PC-3 (cell line): ENCODE measurements around the gene TPT1. TPM values are rescaled to one million over a fixed set of nuclear protein-coding genes. Genes with fewer than 3 reads are reported as not detected.

Source experiments
- ATAC-seq: fragments of 200-7000 bp; cut with Tn5 transposase; 2 replicates; pipeline ENCODE4 v1.9.1; 2020; ENCODE audit warnings: mild to moderate bottlenecking, moderate library complexity
- BruUV-seq: library from RNA; stranded (reverse); fragments of 400-500 nt; replicated peaks from 2 replicates; lab custom pipeline; 2021; lab: Mats Ljungman, UMichigan
- CTCF ChIA-PET: fragments of 300-600 bp; sonication (Branson Sonifier 250); formaldehyde crosslinking; loops from one replicate; lab custom pipeline; 2022; ENCODE audit warnings: antibody characterized with exemption; lab: Charles Lee
- POLR2A ChIA-PET: fragments of 300-600 bp; sonication (Branson Sonifier 250); formaldehyde crosslinking; loops from one replicate; lab custom pipeline; 2022; ENCODE audit warnings: antibody characterized with exemption; ENCODE audit not compliant: unreplicated experiment; lab: Charles Lee
- DNase-seq: peaks from one replicate; pipeline ENCODE4 v3.0.0-alpha.2; 2015
- H2AFZ ChIP-seq: fragments of 300-600 bp; sonication (generic); 2 replicates; pipeline ENCODE4 v1.6.0; 2016; ENCODE audit warnings: antibody characterized with exemption, low read length
- H3F3A ChIP-seq: fragments of 300-600 bp; sonication (generic); one replicate; pipeline ENCODE4 v1.6.0; 2017; ENCODE audit warnings: antibody characterized with exemption, low read length, control low read depth, mild to moderate bottlenecking; ENCODE audit not compliant: unreplicated experiment
- H3K27ac ChIP-seq: fragments of 300-600 bp; sonication (generic); 2 replicates; pipeline ENCODE4 v1.5.1; 2016; ENCODE audit warnings: mild to moderate bottlenecking, low read length
- H3K27me3 ChIP-seq: fragments of 300-600 bp; sonication (generic); 2 replicates; pipeline ENCODE4 v1.6.1; 2016; ENCODE audit warnings: low read length, mixed read lengths
- H3K36me3 ChIP-seq: fragments of 300-600 bp; sonication (generic); 2 replicates; pipeline ENCODE4 v1.6.1; 2016; ENCODE audit warnings: low read depth, mixed run types, low read length, mixed read lengths
- H3K4me1 ChIP-seq: fragments of 300-600 bp; sonication (generic); 2 replicates; pipeline ENCODE4 v1.5.1; 2016; ENCODE audit warnings: low read length; ENCODE audit not compliant: insufficient read depth
- H3K4me2 ChIP-seq: fragments of 300-600 bp; sonication (generic); 2 replicates; pipeline ENCODE4 v1.6.0; 2016; ENCODE audit warnings: low read length
- H3K4me3 ChIP-seq: fragments of 300-600 bp; sonication (generic); 2 replicates; pipeline ENCODE4 v1.5.1; 2016; ENCODE audit warnings: mild to moderate bottlenecking, low read length, mixed read lengths
- H3K79me2 ChIP-seq: fragments of 300-600 bp; sonication (generic); 2 replicates; pipeline ENCODE4 v1.6.1; 2017; ENCODE audit warnings: low read length, mixed read lengths
- H3K9ac ChIP-seq: fragments of 300-600 bp; sonication (generic); 2 replicates; pipeline ENCODE4 v1.6.0; 2016; ENCODE audit warnings: mild to moderate bottlenecking, low read length
- H3K9me2 ChIP-seq: fragments of 300-600 bp; sonication (generic); replicated peaks from 2 replicates; pipeline ENCODE4 v1.6.1; 2016; ENCODE audit warnings: mixed run types, low read length, mixed read lengths
- H3K9me3 ChIP-seq: fragments of 300-600 bp; sonication (generic); 2 replicates; pipeline ENCODE4 v1.6.1; 2016; ENCODE audit warnings: low read length, mixed read lengths
- H4K20me1 ChIP-seq: fragments of 300-600 bp; sonication (generic); 2 replicates; pipeline ENCODE4 v1.6.1; 2016; ENCODE audit warnings: low read length, mixed read lengths
- CTCF ChIP-seq: fragments of 300-600 bp; sonication (generic); conservative IDR thresholded peaks from 2 replicates; pipeline ENCODE4 v1.5.1; 2017; ENCODE audit warnings: antibody characterized with exemption, low read depth, mild to moderate bottlenecking, low read length
- EZH2 ChIP-seq: fragments of 300-600 bp; sonication (generic); IDR thresholded peaks from one replicate; pipeline ENCODE4 v1.6.1; 2017; ENCODE audit warnings: antibody characterized with exemption, mild to moderate bottlenecking, low read length; ENCODE audit not compliant: unreplicated experiment
- EZH2phosphoT487 ChIP-seq: fragments of 300-600 bp; sonication (generic); IDR thresholded peaks from 2 replicates; pipeline ENCODE4 v1.6.1; 2018; ENCODE audit warnings: mild to moderate bottlenecking, antibody characterized with exemption, low read length, borderline replicate concordance
- intact Hi-C: fragments of 100-400 bp; cut with micrococcal nuclease; formaldehyde crosslinking; loops from 2 replicates; pipeline ENCODE4 v1.9.0; 2023
- total RNA-seq: library from RNA; depleted of rRNA; stranded (reverse); fragments of >200 nt; gene quantifications from 2 replicates; pipeline ENCODE4 v1.2.3, GENCODE V29; 2014

Gene TPT1
- total RNA-seq, 1 experiment from 2014 or later = 982 TPM

GRCh38 chr13:45303866-45304265, 37.1 kb downstream of the TPT1 start:
- no peaks in the 10 kb centered on the region for H3K9me2 ChIP-seq
- H4K20me1 ChIP-seq = no peaks in the 10 kb centered on the region
- no peaks in the 10 kb centered on the region for H3K36me3 ChIP-seq
- H3K27ac ChIP-seq = no peak overlapping the region
- no peaks in the 10 kb centered on the region for H3F3A ChIP-seq
- ATAC-seq = no peak
- DNase-seq = no peak
- H3K4me2 ChIP-seq = no peak overlapping the region
- CTCF ChIA-PET = interaction anchor here (0.5 kb wide), 1 partner anchor 90 kb away, joined by 4 read pairs; no protein-coding TSS in a partner anchor
- no peak overlapping the region for H3K4me3 ChIP-seq
- H3K27me3 ChIP-seq = no peaks in the 10 kb centered on the region
- no peaks in the 10 kb centered on the region for H3K79me2 ChIP-seq
- no peaks in the 10 kb centered on the region for H3K9me3 ChIP-seq
- no peaks in the 10 kb centered on the region for H3K4me1 ChIP-seq
- no peak overlapping the region for H2AFZ ChIP-seq
- POLR2A ChIA-PET = no interaction called here
- TF ChIP-seq CTCF (no peak), EZH2phosphoT487 (no peak), EZH2 (no peak)
- no peak overlapping the region for H3K9ac ChIP-seq
- intact Hi-C loops = loop anchor here (10.0 kb wide), 1 partner anchor 829 kb away; no protein-coding TSS in a partner anchor
- BruUV-seq = no TSS peak

GRCh38 chr13:45303026-45303425, 38.0 kb downstream of the TPT1 start:
- Histone ChIP-seq H3K79me2 (no peaks in the 10 kb centered on the region), H3K4me3 (no peak overlapping the region), H3K36me3 (no peaks in the 10 kb centered on the region), H2AFZ (no peak overlapping the region), H3K9me3 (no peaks in the 10 kb centered on the region), H3K9ac (no peak overlapping the region), H3K27me3 (no peaks in the 10 kb centered on the region), H3K4me2 (no peak overlapping the region), H3K4me1 (no peaks in the 10 kb centered on the region), H3F3A (no peaks in the 10 kb centered on the region), H3K9me2 (no peaks in the 10 kb centered on the region), H4K20me1 (no peaks in the 10 kb centered on the region), H3K27ac (no peak overlapping the region)
- ATAC-seq (no peak), DNase-seq (no peak)
- no TSS peak for BruUV-seq
- CTCF ChIA-PET = no interaction called here
- POLR2A ChIA-PET = interaction anchor here (0.6 to 0.7 kb wide), 5 partner anchors 149 to 1071 kb away, joined by 4 to 42 read pairs (median 21); no protein-coding TSS in a partner anchor
- TF ChIP-seq CTCF (no peak), EZH2 (no peak), EZH2phosphoT487 (no peak)
- intact Hi-C loops = loop anchor here (10.0 kb wide), 1 partner anchor 828 kb away; no protein-coding TSS in a partner anchor

GRCh38 chr13:45302507-45302906, 38.5 kb downstream of the TPT1 start:
- Histone ChIP-seq H3F3A (no peaks in the 10 kb centered on the region), H3K27me3 (no peaks in the 10 kb centered on the region), H3K9me3 (no peaks in the 10 kb centered on the region), H3K79me2 (no peaks in the 10 kb centered on the region), H3K4me1 (no peaks in the 10 kb centered on the region), H3K9me2 (no peaks in the 10 kb centered on the region), H3K27ac (no peak overlapping the region), H3K9ac (no peak overlapping the region), H3K4me3 (no peak overlapping the region), H4K20me1 (no peaks in the 10 kb centered on the region), H2AFZ (no peak overlapping the region), H3K36me3 (no peaks in the 10 kb centered on the region), H3K4me2 (no peak overlapping the region)
- DNase-seq (no peak), ATAC-seq (no peak)
- CTCF ChIA-PET = no interaction called here
- TF ChIP-seq EZH2phosphoT487 (no peak), EZH2 (no peak), CTCF (no peak)
- intact Hi-C loops = loop anchor here (10.0 kb wide), 1 partner anchor 828 kb away; no protein-coding TSS in a partner anchor
- POLR2A ChIA-PET = interaction anchor here (0.6 to 0.7 kb wide), 4 partner anchors 220 to 1071 kb away, joined by 6 to 42 read pairs (median 22); no protein-coding TSS in a partner anchor
- BruUV-seq = no TSS peak
